Stimulated activated CD4-positive, alpha-beta T cell treated with anti-CD3 and anti-CD28 coated beads, Interleukin-1b, Interleukin-23, amount 100 ng/mL, for 24 hours (primary cell): Measurements from ENCODE around the gene ENTPD2.
A peak's percentile ranks its signal among the peaks of the same experiment; 100 is the strongest.
"Not testable (repeated sequence)": the region's sequence is repeated elsewhere in the genome, so short reads cannot be mapped to it uniquely, and the experiment has no call there.

Source experiments
- DNase-seq, 4 experiments: peaks; one replicate each; pipeline ENCODE4 v3.0.0-alpha.2; 2020; ENCODE audit warnings: low read depth in 4 of 4, low spot score in 1 of 4

Gene ENTPD2

DNA sequence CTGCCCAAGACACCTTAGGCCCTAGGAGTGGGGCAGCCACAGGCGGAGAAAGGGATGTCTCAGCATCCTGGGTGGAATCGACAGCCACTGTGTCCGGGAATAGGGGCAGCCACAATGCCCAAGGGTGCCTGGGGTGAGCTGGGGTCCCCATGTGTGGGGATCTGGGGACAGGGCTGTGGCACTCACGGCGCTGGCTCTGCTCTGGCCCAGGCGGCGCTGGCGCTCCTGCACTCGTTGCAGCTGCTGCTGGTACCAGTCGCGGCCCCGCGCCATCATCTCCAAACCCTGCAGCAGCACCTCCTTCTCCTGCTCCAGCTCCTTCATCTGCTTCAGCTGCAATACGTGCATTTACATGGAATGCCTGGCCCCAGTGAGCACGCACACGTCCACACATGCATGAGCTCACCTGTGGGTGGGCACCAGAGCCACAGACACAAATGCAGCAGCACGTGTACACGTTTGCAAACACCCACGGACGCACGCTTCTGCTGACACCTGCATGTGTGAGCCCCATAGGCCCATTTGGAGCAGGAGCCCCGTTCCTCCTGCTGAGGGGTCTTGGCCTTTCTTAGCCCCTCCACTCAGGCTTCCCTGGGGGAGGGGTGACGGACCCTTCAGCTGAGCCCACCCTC lies 11.6 kb upstream of the ENTPD2 start:
- no peak for DNase-seq

DNA sequence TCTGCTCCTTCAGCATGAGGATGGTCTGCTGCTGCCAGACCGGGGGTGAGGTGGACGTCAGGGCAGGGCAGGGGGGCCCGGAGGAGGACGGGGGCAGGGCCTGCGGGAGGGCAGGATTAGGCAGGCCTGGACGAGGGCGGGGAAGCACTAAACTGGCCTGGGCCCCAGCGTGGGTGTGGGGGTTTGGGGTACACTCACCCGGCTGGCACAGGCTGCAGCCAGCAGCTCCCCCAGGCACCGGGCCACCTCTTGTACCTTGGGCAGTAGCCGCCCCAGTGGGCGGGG lies 11.0 kb upstream of the ENTPD2 start:
- DNase-seq = no peak

DNA sequence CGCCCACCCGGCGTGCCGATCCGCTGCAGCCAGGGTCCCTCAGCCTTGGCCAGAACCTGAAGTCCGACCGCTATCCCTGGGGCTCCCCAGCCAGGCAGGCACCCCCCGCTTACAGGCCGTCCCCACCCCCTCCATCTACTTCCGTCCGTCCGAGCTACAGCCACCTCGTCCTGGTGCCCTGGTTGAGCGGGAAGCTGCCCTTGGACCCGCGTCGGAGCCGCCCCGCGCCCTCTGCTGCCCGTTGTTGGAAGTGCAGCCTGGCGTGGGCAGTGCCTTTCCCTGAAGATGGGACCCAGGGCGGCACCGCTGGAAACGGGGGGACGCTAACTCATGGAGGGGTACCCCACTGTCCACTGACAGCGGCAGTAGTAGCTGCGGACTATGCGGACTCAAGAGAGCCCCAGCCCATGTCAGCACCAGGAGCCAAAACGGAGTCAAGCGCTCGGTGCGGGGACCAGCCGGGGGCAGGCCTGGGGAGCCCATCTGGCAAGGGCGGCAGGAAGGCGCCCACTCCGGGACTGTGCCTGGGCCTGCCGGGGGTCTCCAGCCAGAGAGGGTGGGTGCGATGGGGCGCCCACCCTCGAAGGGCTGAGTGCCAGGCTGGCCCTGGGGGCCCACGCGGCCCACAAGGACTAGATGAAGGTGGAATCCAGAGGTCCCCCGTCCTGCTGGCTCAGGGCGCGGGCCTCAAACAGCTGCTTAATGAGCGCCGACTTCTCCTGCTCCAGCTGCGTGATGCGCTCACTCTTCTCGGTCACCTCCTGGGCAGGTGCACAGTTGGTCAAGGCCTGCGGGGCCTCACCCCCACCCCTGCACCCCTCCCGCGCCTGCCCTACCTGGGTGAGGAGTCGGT lies 10.4 kb upstream of the ENTPD2 start:
- peak in 2 of 4 experiments; percentile 43 to 59 for DNase-seq

DNA sequence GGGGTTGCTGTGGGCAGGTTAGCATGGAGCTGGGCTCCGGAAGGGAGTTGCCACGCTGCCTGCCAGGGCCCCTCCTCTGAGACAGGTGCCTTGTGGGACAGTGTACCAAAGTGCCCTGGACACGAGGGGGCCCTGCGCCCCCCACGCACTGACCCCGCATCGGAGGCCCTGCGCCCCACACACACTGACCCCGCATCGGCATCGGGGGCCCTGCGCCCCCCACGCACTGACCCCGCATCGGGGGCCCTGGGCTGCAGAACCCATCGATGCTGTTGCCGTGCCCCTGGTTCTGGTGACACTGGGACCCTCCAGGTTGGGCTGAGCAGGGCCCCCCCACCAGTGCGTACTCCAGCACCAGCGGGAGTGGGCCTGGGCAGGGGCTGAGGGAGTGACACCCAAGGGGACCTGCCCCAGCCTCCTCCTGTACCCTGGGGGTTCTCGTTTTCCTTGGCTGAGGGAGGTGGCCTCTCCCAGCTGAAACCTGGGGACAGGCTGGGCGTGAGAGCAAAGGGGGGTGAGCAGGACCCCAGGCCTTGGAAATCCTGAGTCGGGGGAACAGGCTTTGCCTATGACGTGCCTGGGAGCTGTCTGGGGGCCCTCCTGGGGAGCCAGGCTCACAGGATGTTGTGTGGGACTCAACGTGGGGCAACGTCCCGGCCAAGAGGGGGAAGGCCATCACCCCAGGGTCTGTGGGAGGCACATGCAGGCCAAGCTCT lies 9.6 kb upstream of the ENTPD2 start:
- DNase-seq = no peak

DNA sequence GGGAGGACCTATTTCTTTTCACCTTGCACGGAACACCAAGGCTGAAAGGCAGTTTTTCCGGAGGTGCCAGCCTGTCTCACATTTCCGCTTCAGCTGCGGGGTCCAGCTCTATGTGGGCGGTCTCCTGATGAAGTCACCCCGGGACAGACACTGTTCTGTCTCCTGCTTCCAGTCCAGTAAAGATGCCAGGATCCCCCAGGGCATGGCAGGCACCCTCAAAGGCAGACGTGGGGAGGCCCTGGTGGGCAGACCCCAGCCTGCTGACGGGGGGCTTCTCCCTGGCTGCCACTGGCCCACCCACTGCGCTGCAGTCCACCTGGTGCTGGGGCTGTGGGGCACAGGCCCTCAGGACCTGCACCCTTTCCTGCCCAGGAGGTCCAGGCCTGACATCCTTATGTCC lies 8.9 kb upstream of the ENTPD2 start:
- DNase-seq = not testable (repeated sequence)

DNA sequence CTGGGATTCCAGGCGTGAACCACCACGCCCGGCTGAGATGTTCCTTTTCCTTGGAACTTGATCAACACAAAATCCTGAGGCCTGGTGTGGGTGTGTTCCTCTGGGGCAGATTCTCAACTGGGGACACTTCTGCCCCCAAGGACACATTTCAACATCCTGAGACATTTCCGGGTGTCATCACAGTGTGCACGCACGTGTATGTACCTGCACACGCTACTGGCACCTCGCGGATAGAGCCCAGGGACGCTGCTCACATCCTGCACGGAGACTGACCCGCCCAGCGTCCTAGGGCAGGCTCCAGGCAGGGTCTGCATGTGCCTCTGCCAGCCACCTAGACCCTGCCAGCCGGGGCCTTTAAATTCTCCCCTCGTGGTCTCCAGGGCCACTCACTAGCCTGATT lies 8.5 kb upstream of the ENTPD2 start:
- no peak for DNase-seq

DNA sequence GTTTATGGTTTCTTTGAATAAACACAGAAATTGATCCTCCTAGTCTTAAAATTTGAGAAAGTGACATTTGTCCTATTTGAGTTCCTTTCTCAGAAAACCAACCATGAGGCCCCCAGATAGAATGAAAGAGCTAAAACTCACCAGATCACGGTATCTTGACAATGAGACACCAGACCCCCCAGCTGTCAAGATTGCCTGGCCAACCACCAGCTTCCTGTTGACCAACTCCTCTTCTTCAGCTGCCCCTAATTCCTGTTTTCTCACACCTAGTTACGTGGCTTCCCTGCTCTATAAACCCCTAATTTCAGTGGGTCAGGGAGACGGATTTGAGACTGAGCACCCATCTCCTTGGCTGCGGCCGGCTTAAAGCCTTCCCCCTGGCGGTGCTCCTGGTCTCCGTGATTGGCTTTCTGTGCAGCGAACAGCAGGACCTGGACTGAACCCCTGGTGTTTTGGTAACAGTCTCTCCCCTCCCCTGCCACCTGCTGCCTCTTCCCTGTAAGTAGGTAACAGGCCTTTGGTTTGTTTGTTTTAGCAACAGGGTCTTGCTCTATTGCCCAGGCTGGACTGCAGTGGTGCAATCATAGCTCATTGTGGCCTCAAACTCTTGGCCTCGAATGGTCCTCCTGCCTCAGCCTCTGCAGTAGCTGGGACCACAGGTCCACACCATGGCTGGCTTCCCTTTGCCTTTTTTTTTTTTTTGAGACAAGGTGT lies 4.8 kb upstream of the ENTPD2 start:
- DNase-seq = no peak

DNA sequence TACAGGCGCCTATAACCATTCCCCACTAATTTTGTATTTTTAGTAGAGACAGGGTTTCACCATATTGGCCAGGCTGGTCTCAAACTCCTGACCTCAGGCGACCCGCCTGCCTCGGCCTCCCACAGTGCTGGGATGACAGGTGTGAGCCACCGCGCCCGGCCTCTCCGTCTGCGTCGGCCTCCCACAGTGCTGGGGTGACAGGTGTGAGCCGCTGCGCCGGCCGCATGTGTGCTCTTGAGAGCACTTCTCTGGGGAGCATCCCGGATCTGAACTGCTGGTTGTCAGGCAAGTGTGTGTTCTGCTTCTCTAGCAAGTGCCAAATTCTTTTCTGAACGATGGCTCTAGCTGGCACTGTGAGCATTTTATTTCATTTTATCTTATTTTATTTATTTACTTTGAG lies 3.7 kb upstream of the ENTPD2 start:
- DNase-seq = no peak

DNA sequence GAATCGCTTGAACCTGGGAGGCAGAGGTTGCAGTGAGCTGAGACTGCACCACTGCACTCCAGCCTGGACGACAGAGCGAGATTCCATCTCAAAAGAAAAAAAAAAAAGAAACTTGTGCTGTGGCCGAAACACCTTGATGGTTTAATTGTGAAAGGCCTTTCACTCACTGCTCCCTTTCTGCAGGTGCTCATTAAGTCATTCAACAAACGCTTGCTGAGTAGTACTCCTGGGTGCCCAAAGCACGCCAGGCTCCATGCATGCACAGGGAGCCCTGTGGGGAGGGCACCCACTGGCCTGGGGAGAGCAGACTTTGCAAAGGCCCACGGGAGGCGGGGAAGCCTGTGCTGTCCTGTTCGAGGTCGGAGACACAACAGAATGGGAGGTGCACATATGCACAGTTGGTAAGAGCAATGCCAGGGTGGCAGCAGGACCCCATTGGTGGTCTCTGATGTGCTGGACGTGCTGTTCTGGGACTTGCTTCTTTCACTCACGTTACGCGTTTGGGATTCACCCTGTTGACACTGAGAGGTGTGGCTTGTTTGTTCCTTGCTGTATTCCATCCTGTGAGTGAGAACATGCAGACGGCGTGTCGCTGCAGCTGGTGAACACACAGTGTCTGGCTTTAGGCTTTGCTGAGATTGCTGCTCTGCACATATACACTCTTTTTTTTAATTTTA lies 3.0 kb upstream of the ENTPD2 start:
- no peak for DNase-seq

DNA sequence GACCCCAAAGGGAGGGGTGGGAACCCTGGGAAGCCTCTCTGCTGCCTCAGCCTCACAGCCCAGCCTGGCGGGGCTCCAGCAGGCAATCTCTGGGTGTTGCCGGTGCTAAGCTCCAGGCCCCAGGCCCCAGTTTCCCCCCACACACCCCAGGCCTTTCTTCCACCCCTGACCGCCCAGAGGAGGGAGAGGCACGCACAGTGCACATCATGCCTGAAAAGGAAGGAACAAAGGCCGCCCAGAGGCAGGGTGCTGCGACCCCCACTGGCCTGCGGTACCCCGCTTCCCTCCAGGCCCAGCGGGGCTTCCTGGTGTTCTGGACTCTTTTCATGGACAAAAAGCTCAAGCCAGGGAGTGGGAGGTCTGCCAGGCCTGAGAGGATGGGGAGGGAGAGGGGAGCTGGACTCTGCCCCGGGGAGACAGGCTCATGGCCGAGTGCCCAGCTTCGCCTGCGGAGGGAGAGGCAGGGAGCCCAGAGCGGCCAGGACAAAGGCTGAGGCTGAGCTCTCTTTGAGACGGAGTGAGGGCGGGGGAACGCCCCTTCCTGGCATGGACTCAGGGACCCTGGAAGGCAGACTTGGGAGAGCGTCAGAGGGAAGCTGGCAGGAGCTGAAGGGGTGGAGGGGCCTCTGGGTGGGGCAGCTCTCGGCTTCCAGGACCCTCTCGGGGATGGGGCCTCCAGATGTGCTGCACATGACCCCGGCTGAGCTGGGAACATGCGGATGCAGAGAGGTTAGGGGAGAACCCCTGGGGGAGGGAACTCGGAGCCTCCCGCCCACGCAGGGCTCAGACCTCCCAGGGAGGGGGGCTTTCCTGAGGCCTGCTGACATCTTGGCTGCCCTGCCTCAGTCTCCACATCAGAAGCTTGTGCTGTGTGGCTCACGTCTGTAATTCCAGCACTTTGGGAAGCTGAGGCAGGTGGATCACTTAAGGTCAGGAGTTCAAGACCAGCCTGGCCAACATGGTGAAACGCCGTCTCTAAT lies 1.8 kb upstream of the ENTPD2 start:
- DNase-seq = no peak

DNA sequence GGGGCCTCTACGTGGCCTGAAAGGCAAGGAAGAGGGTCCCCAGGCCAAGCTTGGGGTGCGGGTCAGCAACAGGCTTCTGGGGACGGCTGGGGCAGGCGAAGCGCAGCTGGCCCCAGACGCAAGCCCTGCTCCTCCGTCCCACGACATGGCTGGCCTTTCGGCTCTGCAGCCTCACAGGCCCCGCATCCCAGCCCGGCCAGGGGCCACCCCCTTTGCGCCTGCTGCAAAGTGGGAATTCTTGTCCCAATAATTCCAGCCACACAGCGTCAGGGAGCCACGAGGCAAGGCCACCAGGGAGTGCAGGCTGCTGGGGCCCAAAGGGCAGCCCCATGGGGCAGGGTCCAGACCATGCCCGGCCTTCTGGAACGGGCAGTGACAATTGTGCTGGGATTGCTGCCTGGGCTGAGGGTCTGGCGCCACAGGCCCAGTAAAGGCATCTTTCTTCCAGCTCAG lies 1.1 kb upstream of the ENTPD2 start:
- DNase-seq = no peak

DNA sequence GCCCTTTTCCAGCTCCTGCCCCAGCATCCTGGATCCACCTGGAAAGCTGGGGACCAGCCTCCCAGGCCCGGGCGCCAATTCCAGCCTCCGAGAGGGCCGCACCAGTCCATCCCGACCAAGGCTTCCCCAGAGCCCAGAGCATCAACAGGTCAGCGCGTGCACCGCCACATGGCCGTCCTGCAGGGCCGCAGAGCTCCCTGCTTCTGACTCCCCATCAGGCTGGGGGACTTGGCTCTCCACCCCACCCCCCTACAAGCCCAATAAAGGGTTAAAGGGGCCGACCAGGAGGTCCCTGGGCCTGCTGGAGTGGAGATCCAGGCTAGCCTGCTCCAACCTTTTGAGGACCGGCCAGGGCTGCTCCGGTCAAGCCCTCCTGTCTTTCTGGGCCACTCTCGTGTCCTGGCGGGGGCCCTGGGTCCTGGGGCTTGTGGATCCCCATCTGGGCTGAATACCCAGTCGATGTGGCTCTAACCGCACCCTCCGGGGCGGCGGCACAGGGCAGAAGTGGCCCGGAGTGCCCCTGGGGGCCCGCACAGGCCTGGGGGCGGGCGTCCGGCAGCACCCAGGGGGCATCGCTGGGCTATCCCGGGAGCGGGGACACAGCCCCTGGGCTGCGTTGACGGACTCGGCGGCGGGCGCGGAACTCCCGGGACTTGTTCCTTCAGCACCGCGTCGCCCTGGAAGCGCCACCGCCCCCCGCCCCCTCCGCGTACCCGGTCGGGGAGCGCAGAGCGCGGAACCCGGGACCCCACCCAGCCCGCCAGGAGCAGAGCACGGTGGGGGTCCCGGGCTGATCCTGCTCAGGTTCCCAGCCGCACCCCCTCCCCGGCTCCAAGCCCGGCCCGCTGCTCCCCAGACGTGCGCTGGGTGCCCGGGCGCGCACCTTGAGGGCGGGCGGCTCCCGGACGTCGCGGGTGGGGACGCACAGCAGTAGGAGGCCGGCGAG lies 590 bp downstream of the ENTPD2 start:
- no peak for DNase-seq

DNA sequence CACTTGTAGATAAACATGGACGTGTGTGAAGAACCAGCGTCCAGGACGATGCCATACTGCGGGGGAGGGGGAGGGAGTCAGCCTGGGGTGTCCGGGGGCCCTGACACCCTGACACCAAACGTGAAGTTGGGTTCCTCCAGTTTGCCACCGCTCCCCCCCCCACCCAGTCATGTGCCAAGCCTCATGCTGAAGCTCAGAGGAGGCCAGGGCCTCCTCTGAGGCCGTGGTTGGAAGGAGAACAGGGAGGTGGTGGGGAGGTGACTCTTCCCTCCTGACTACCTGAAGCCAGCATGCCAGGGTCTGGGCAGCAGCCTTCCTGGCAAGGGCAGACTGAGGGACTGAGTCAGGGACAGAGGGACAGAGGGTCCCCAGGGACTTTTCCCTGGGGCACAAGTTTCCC lies 1.6 kb downstream of the ENTPD2 start:
- DNase-seq = no peak

DNA sequence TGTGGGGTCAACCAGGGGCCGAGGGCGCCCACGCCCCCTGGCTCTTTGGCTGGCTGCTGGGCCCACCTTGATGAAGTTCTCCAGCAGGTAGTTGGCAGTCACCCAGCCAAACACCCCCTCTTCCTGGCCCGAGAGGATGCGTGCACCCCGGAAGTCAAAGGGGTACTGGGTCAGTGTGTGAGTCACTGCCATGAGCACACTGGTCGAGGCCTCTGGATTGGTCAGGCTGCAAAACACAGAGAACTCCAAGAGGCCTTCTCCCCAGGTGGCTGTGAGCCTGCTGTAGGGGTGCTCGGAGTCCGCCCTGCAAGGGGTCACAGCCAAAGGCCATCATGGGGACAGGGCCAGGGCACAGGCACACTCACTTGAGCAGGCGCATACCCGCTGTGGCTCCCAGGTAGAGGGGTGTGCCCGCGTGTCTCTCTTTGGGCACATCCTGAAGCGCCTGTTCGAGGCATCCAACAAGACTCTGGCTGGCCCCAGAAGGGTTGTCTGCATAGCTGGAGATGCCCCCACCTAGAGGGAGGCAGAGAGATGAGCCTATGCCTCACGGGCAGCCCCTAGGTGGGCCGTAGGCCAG lies 2.6 kb downstream of the ENTPD2 start:
- DNase-seq = no peak

DNA sequence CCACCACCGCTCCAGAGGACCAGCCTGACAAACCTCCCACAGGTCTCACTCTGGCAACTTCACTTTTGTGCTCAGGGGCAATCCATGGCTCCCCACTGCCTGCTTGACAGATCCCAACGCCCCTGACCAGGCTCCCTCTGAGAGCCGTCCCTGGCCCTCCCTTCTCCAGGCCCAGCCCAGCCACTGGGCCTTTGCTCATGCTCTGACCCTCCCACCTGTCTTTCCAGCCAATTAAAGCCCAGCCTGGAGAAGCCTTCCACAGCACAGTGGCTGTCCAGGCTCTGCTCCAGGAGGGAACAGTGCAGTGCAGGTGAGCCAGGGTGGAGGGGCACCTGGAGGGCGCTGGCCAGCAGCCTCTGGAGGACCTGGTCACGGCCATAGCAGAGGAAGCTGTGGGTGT lies 3.3 kb downstream of the ENTPD2 start:
- DNase-seq = no peak

DNA sequence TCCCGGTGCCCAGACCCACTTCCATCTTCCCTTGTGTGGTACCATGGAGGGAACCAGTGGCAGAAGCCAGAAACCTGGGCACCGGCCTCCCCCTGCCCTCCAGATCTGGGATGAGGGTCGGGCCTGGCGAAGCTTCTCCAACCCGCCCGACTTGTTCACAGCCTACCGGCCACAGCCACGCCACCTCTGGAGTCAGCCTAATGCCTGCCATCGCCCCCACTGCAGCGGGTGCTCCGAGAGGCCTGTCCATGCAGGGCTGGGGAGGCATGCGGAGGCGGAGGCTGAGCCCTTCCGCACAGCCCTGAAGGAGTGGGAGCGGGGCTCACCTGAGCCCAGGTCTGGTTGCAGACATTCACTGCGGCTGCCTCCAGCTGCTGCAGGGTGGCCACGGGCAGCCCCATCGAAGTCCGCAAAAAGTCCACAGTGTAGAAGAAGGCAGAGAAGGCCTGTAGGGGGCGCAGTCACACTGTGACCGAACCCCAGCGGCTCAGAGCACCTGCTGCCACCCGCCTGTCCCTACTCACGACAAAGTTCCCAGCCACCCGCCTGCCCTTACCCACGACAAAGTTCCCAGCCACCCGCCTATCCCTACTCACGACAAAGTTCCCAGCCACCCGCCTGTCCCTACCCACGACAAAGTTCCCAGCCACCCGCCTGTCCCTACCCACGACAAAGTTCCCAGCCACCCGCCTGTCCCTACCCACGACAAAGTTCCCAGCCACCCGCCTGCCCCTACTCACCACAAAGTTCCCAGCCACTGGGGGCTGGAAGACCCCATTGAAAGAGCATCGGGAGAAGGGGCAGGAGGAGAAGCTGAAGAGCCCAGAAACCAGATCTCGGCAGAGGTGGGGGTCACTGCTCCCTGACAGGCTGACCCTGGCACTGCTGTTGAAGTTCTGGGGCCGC lies 4.1 kb downstream of the ENTPD2 start:
- DNase-seq = peak in 1 of 4 experiments; percentile 43
